Neural progenitor cell (in vitro differentiated cells): ENCODE results near the gene PCSK4.

Experiments
- EZH2 ChIP-seq: fragments of 200-600 bp; sonication (generic); IDR thresholded peaks from 2 replicates; pipeline ENCODE4 v1.6.1; 2017; ENCODE audit warnings: antibody characterized with exemption, mild to moderate bottlenecking, moderate library complexity
- EZH2phosphoT487 ChIP-seq: fragments of 200-600 bp; sonication (generic); IDR thresholded peaks from 2 replicates; pipeline ENCODE4 v1.6.1; 2017; ENCODE audit warnings: antibody characterized with exemption
- TF ChIP-seq, protein P1 (sequence below): fragments of 200-600 bp; sonication (generic); IDR thresholded peaks from 2 replicates; pipeline ENCODE4 v1.5.1; 2017; ENCODE audit warnings: antibody characterized with exemption, mild to moderate bottlenecking

DNA sequence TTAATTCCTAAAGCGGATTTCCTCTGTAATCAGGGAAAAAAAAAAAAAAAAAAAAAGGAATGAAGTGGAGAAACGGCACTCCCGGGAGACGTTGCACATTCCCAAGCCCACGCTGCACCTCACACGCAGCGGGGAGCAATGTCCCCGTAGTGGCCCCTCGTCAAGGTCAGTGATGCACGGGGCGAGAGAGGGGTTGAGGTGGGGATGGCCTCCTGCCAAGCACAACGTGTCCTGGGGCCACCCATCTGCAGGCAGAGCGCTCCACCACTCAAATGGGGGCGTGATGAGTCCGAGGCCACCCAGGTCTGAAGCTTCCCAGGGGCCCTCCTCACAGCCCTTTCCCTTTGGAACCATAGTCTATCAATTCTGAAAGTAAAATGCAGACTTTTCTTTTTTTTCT lies 48.8 kb upstream of the PCSK4 start:
- TF ChIP-seq, protein P1, sequence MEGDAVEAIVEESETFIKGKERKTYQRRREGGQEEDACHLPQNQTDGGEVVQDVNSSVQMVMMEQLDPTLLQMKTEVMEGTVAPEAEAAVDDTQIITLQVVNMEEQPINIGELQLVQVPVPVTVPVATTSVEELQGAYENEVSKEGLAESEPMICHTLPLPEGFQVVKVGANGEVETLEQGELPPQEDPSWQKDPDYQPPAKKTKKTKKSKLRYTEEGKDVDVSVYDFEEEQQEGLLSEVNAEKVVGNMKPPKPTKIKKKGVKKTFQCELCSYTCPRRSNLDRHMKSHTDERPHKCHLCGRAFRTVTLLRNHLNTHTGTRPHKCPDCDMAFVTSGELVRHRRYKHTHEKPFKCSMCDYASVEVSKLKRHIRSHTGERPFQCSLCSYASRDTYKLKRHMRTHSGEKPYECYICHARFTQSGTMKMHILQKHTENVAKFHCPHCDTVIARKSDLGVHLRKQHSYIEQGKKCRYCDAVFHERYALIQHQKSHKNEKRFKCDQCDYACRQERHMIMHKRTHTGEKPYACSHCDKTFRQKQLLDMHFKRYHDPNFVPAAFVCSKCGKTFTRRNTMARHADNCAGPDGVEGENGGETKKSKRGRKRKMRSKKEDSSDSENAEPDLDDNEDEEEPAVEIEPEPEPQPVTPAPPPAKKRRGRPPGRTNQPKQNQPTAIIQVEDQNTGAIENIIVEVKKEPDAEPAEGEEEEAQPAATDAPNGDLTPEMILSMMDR = no peak
- TF ChIP-seq EZH2 (no peak), EZH2phosphoT487 (no peak)
